ENCODE results near the gene NHLH2.

The NHLH2 gene

DNA sequence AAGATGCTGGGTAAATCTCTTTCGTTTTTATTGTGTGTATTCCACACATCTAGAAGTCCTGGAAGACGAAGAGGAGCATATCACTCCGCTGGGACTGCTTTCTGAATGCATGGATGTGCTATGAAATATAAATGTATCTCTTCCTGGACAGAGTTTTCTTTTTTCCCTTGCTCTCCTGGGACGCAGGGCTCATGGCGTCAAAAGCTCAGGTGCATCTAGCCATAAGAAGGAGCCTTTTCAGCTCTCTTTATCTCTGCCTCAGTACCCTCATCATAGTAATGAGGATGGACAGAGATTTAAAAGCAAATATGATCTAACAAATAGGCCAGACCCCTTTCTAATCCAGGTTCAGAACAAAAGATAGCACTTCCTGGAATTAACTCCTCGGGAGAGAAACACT is 44.9 kb downstream of the NHLH2 start:
- DNase-seq (ENCODE audit: low read depth), result no peak
- no peaks in the 10 kb centered on the region for H3K9me3 ChIP-seq (ENCODE audit: control insufficient read depth, low read length)
- no peaks in the 10 kb centered on the region for H3K36me3 ChIP-seq (ENCODE audit: control insufficient read depth, insufficient read depth, low read length, severe bottlenecking)
- H3K27me3 ChIP-seq (replicated peaks; ENCODE audit: control insufficient read depth, insufficient read depth, low read length), result peaks cover 2% of the 10 kb centered on the region
- H3K4me1 ChIP-seq (ENCODE audit: control insufficient read depth, insufficient read depth, low read length), result peaks cover 12% of the 10 kb centered on the region
- H3K9ac ChIP-seq (ENCODE audit: low read length), result no peak overlapping the region
- H3K4me3 ChIP-seq (ENCODE audit: low read length), result no peak overlapping the region

DNA sequence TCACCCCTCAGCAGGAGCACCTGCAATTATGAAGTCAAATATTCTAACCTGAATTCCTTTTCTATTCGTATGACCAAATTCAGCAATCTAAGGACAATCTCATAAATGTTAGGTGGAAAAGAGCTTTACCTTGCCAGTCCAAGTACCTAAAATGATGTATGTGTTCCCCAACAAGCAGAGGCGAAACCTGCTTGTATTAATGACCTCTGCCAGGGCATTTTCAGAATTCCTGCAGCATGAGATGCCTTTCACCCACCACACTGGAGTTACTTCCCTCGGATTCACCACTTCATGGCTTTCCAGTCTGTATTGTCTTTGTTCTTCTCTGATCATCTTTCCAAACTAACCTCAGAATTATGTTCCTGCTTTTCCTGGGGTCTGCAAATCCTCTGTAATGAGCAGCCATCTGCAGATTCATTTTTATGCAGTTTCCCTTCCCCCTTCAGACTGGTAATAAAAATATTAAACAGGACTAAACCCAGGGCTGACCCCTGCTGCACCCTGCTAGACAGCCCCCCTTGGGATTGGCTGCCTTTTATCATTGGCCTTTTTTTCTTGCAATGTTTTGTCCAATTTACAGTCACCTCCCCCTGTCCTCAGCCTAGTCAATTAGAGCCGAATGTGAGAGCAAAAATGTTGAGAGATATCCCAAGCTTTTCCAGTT is 45.8 kb downstream of the NHLH2 start:
- Histone ChIP-seq H3K27me3 (replicated peaks; ENCODE audit: control insufficient read depth, insufficient read depth, low read length) (peaks cover 2% of the 10 kb centered on the region), H3K4me1 (ENCODE audit: control insufficient read depth, insufficient read depth, low read length) (peaks cover 12% of the 10 kb centered on the region), H3K9me3 (ENCODE audit: control insufficient read depth, low read length) (no peaks in the 10 kb centered on the region), H3K4me3 (ENCODE audit: low read length) (no peak overlapping the region), H3K9ac (ENCODE audit: low read length) (no peak overlapping the region), H3K36me3 (ENCODE audit: control insufficient read depth, insufficient read depth, low read length, severe bottlenecking) (no peaks in the 10 kb centered on the region)
- DNase-seq (ENCODE audit: low read depth), result no peak

DNA sequence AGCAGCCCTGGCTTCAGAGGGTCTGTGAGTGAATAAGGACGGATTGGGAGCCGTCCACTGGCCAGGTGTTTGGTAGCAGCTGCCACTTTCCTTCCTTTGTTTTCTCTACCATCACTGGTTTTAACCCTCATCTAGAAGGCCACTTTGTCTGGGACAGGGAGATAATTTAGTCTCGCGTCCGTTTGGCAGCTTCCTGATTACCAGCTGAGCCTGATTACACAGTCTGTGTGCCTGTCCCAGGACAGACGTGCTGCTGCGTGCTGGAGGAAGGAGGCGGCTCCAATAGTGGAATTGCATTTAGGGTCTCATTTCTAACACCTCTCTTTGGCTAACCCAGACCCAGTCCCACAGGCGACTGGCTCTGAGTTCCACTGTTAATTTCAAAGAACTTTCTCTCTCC is 47.8 kb downstream of the NHLH2 start:
- Histone ChIP-seq H3K4me1 (ENCODE audit: control insufficient read depth, insufficient read depth, low read length) (peaks cover 9% of the 10 kb centered on the region), H3K4me3 (ENCODE audit: low read length) (peak overlapping the region; percentile 57), H3K36me3 (ENCODE audit: control insufficient read depth, insufficient read depth, low read length, severe bottlenecking) (no peaks in the 10 kb centered on the region), H3K9ac (ENCODE audit: low read length) (no peak overlapping the region), H3K27me3 (replicated peaks; ENCODE audit: control insufficient read depth, insufficient read depth, low read length) (peaks cover 2% of the 10 kb centered on the region), H3K9me3 (ENCODE audit: control insufficient read depth, low read length) (no peaks in the 10 kb centered on the region)
- DNase-seq (ENCODE audit: low read depth), result peak; percentile 11

DNA sequence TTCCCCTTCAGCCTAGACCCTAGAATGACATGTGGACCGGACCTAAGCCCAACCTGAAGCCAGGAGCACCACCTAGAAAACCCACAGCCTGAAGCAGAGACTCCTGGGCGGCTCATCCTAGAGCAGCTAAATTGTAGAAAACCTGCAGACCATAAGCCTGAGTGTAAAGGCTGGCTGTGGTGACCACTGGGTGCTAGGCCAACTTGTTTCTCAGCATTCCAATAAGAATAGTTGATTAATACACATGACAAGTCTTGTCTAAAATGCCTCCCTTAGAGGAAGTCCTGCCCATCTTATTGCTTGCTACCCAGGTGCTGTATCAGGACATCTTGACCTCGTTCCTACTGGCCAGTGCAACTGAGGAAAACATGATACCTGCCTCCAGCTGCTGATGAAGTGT is 49.1 kb downstream of the NHLH2 start:
- DNase-seq (ENCODE audit: low read depth), result no peak
- H3K9ac ChIP-seq (ENCODE audit: low read length), result no peak overlapping the region
- peaks cover 6% of the 10 kb centered on the region for H3K9me3 ChIP-seq (ENCODE audit: control insufficient read depth, low read length)
- peaks cover 7% of the 10 kb centered on the region for H3K4me1 ChIP-seq (ENCODE audit: control insufficient read depth, insufficient read depth, low read length)
- H3K4me3 ChIP-seq (ENCODE audit: low read length), result no peak overlapping the region
- H3K36me3 ChIP-seq (ENCODE audit: control insufficient read depth, insufficient read depth, low read length, severe bottlenecking), result no peaks in the 10 kb centered on the region
- H3K27me3 ChIP-seq (replicated peaks; ENCODE audit: control insufficient read depth, insufficient read depth, low read length), result peaks cover 2% of the 10 kb centered on the region

DNA sequence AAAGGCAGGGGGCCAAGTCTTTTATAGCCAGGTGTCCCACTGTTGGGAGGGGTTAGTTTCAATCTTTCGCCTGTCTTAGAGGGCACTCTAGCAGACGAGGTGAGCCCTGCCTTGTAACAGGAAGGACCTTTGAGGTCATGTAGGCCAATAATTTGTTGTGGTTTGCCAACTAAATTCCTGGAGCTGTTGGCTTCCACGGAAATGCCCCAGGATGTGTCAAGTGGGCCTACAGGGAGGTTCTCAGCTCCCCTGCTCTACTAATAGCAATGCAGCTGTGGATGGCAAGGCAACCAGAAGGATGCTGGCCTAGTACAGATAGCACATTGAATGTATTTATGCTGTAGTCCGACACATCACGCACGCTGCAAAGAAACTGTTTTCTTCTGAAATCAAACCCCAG is 50.1 kb downstream of the NHLH2 start:
- no peak for DNase-seq (ENCODE audit: low read depth)
- peaks cover 2% of the 10 kb centered on the region for H3K27me3 ChIP-seq (replicated peaks; ENCODE audit: control insufficient read depth, insufficient read depth, low read length)
- peaks cover 6% of the 10 kb centered on the region for H3K9me3 ChIP-seq (ENCODE audit: control insufficient read depth, low read length)
- H3K9ac ChIP-seq (ENCODE audit: low read length), result no peak overlapping the region
- H3K4me3 ChIP-seq (ENCODE audit: low read length), result no peak overlapping the region
- no peaks in the 10 kb centered on the region for H3K36me3 ChIP-seq (ENCODE audit: control insufficient read depth, insufficient read depth, low read length, severe bottlenecking)
- H3K4me1 ChIP-seq (ENCODE audit: control insufficient read depth, insufficient read depth, low read length), result peaks cover 7% of the 10 kb centered on the region

DNA sequence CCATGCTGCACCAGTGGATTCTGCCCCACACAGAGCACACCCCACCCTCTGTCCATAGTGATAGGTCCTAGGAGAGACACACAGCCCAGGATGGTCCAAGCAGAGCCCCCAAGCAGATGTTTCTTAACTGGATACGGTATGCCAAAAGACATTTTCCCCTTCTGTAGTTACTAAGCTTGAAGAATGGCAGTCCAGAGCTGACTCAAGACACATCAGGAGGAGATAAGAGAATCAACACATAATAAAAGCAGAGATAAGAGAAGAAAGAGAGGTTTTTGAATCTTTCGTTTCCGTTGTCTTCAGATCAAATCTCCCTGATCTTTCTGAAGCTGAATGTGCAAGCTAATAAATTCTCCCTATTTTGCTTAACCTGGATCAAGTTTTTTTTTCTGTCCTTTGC is 50.6 kb downstream of the NHLH2 start:
- Histone ChIP-seq H3K9me3 (ENCODE audit: control insufficient read depth, low read length) (peaks cover 6% of the 10 kb centered on the region), H3K9ac (ENCODE audit: low read length) (no peak overlapping the region), H3K36me3 (ENCODE audit: control insufficient read depth, insufficient read depth, low read length, severe bottlenecking) (no peaks in the 10 kb centered on the region), H3K27me3 (replicated peaks; ENCODE audit: control insufficient read depth, insufficient read depth, low read length) (peaks cover 2% of the 10 kb centered on the region), H3K4me1 (ENCODE audit: control insufficient read depth, insufficient read depth, low read length) (peaks cover 7% of the 10 kb centered on the region), H3K4me3 (ENCODE audit: low read length) (no peak overlapping the region)
- no peak for DNase-seq (ENCODE audit: low read depth)

All from adipocyte (in vitro differentiated cells).